ENCODE measurements around the gene GRXCR2. TPM values are rescaled to one million over a fixed set of nuclear protein-coding genes. Genes with fewer than 3 reads are reported as not detected.
"Not testable (repeated sequence)": the region's sequence is repeated elsewhere in the genome, so short reads cannot be mapped to it uniquely, and the experiment has no call there.

The GRXCR2 gene, protein sequence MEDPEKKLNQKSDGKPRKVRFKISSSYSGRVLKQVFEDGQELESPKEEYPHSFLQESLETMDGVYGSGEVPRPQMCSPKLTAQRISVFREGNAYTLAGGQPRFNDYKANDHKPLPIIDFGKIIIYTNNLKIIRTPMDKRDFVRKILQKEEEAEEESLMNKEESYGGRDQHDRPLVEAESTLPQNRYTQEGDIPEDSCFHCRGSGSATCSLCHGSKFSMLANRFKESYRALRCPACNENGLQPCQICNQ
- total RNA-seq (2014; rRNA removed; shearing (Covaris generic)) = not detected in 2 replicates

DNA sequence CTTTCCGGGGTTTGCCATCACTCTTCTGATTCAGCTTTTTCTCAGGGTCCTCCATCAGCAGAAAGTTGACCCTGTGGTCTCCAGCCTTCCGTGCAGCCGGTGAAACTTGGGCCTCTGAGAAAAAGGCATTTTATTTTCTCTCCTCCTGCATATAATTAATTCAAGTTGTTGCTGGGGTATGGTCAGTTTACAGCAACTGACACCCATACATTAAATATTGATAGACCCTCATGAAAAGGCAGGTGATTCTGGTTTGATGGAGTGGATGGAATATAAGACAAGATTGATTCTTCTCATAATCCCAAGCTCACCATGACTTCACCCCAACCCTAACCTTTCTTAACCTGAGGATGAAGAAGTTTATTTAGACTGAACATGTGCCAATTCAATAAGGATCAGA, at the start of gene GRXCR2:
TSS of gene GRXCR2 (minus strand) at position 101 of the 400 bp plus-strand sequence. CDS start at position 55, 46 bp downstream.
- no peak for DNase-seq (ENCODE audit: low spot score)

GRCh38 chr5:145922059-145922458, 49.2 kb upstream of the GRXCR2 start:
- DNase-seq (ENCODE audit: low spot score) = no peak

- DNase-seq (ENCODE audit: low spot score) = no peak
Observed at GRCh38 chr5:145921211-145921610, 48.4 kb upstream of the GRXCR2 start.

DNA sequence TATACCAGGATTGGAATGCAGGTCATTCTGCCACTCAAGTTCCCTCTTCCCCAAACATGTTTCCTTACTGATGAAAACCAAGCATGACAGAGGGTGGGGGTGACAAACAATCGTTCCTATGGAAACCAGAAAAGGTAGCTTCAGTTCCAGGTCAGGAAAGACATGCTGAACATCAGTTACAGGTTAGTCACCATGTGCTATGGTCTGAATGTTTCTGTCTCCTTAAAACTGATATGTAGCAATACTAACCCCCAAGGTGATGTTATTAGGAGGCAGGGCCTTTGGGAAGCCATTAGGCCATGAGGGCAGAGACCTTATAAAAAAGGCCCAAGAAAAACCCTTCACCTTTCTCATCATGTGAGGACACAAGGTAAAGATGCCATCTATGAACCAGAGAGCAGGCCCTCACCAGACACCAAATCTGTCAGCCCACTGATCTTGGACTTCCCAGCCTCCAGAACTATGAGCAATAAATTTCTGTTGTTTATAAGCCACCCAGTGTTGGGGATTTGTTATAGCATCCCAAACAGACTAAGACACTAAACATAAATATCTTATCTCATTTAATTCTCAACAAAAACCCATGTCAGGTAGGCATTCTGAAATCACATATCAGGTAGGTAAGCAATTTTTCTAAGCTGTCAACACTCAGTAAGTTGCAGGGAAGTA, 47.9 kb upstream of the GRXCR2 start:
- DNase-seq (ENCODE audit: low spot score) = no peak

DNA sequence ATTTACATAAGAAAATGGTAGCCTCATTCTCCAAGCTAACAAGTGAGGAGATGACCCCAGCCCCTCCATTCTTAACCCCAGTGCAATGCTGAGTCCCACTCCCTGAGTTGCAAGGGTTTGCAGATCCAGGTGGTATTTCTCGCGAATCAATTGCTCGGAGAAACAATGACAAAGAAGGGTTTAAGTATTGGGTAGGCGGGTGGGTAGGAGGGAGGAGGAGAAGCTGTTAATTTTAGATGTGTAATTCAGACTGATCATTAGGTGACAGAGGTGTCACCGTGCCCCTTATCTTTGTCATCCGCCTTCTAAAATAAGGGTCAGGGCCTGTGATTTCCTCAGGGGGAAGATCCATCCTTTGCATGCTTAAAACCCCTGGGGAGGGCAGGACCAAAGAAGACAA, 46.6 kb upstream of the GRXCR2 start:
- no peak for DNase-seq (ENCODE audit: low spot score)

DNA sequence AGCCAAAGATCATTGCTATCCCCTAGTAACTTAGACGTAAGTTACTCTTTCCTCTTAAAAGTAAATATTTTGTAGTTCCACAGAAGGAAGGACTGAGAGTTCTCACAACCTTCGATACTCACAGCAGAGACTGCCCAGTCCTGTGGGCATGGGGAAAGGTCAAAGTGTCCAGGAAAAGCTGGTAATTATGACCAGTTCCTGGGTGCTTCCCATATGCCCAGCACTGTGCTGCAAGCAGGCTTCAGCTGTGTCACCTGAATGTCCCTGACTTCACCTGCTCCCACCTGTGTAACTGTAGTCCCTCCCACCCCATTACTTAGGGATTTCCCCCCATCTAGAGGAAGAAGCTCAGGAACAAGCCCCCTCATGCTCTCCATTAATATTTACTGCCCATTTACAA, 45.6 kb upstream of the GRXCR2 start:
- DNase-seq (ENCODE audit: low spot score) = no peak

GRCh38 chr5:145917288-145917687, 44.5 kb upstream of the GRXCR2 start:
- DNase-seq (ENCODE audit: low spot score) = no peak

- no peak for DNase-seq (ENCODE audit: low spot score)
Observed at GRCh38 chr5:145915970-145916638, 43.3 kb upstream of the GRXCR2 start.

DNA sequence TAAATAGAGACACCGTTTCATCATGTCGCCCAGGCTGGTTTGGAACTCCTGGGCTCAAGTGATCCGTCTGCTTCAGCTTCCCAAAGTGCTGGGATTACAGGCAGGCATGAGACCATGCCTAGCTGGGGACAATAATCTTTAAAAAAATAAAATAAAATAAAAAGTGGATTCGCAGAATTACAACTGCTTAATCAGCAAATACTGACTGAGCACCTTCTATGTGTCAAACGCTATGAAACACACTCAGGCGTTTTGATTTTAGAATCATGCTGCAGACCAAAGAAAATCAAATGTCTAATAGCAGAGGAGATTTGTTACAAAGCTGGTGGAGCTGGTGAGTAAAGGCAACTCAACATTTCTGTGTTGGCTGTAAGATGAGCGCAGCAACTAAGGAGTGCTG, 40.9 kb upstream of the GRXCR2 start:
- no peak for DNase-seq (ENCODE audit: low spot score)

DNA sequence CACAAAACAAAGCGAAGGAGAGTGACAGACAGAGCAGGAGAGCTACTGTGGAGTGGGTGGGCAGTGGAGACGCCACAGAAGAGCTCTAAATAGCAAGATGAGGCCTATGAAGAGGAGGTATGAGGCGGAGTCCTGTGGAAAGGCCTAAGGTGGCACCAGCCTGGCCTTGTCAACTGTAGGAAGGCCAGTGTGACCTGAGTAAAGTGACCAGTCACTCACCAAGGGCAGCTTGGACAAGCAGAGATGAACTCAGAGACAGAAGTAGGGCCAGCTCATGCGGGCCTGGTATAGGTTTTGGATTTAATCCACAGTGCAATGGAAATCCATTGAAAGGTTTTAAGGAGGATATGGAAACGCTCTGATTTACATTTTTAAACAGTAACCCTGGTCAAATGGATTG, 39.8 kb upstream of the GRXCR2 start:
- DNase-seq (ENCODE audit: low spot score) = no peak

GRCh38 chr5:145912019-145912418, 39.2 kb upstream of the GRXCR2 start:
- no peak for DNase-seq (ENCODE audit: low spot score)

GRCh38 chr5:145911164-145911563, 38.4 kb upstream of the GRXCR2 start:
- DNase-seq (ENCODE audit: low spot score) = no peak

GRCh38 chr5:145908206-145908960, 35.6 kb upstream of the GRXCR2 start:
- no peak for DNase-seq (ENCODE audit: low spot score)

DNA sequence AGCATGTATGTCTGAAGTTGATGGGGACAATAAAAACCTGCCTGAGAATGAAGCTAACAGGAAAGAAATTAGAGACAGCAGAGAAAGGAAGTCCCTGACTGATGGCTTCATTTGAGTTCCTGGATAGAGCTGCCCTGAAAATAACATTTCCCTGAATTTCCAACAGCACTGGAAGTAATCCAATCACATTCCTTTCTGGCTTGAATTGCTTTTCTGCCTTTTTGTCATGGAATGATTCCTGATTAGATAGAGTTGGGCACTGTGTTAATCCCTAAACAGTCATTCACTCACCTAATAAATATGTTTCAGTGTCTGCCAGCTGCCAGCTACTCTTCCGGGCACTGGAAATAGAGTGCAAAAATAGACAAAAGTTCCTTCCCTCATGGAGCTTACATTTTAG, 33.6 kb upstream of the GRXCR2 start:
- no peak for DNase-seq (ENCODE audit: low spot score)

DNA sequence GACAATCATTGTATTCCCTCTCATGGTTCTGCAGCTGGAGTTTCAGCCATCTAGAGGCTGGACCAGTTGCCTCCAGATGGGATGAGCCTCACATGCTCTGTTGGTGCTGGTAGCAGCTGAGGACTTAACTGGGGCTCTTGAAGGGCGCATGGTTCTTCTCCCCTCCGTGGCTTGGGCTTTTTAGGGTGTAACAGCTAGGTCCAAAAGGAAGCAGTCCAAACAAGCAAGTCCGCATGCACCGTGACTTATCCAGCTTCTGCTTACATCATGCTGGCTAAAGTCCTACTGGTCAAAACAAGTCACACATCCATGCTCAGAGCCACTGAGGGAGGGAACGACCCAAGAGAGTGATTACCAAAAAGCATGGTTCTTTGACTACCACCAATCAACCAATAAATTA, 31.9 kb upstream of the GRXCR2 start:
- DNase-seq (ENCODE audit: low spot score) = no peak

- no peak for DNase-seq (ENCODE audit: low spot score)
Observed at GRCh38 chr5:145903867-145904266, 31.1 kb upstream of the GRXCR2 start.

DNA sequence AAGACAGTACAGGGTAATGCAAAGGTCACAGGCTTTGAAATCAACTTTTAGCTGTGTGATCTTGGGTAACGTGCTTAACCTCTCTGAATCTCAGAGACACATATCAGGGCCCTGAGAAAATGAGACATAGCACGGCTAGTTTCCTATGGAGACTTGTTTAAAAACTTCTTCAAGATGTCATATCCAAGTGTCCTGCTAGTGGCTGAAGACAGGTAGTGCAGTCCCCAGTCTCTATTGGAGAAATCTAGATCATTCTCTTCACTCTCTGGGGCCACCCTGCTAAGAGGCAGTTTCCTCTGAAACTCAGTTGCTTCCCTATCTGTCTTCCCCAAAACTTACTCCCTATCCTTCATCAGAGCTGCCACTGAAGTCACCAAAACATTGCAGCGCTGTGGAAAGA, 30.3 kb upstream of the GRXCR2 start:
- DNase-seq (ENCODE audit: low spot score) = no peak

GRCh38 chr5:145902421-145902820, 29.6 kb upstream of the GRXCR2 start:
- no peak for DNase-seq (ENCODE audit: low spot score)

DNA sequence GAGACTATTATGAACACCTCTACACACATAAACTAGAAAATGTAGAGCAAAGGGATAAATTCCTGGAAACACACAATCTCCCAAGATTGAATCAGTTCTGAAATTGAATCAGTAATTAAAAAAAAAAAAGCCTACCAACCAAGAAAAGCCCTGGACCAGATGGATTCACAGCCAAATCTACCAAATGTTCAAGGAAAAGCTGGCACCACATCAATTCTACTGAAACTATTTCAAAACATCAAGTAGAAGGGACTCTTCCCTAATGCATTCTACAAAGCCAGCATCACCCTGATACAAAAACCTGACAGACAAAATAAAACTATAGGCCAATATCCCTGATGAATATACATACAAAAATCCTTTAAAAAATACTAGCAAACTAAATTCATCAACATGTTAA, 25.4 kb upstream of the GRXCR2 start:
- DNase-seq (ENCODE audit: low spot score) = no peak

GRCh38 chr5:145891378-145891777, 18.6 kb upstream of the GRXCR2 start:
- not testable (repeated sequence) for DNase-seq (ENCODE audit: low spot score)

- DNase-seq (ENCODE audit: low spot score) = no peak
Observed at GRCh38 chr5:145889611-145890010, 16.8 kb upstream of the GRXCR2 start.

- peak; percentile 72 for DNase-seq (ENCODE audit: low spot score)
Observed at GRCh38 chr5:145887976-145888574, 15.3 kb upstream of the GRXCR2 start.

Data from A172 (cell line).